HEK293 (cell line): ENCODE data around the gene HDAC10.

Source experiments
- BCL11B ChIP-seq: fragments of 450-650 bp; formaldehyde crosslinking; IDR thresholded peaks from 2 replicates; pipeline ENCODE4 v1.5.1; 2016; ENCODE audit warnings: low read depth, missing biosample characterization, missing genetic modification characterization
- CTCF ChIP-seq: fragments of 450-650 bp; formaldehyde crosslinking; IDR thresholded peaks from 2 replicates; pipeline ENCODE4 v1.5.1; 2016; ENCODE audit warnings: missing biosample characterization, missing genetic modification characterization
- GLIS2 ChIP-seq: fragments of 450-650 bp; formaldehyde crosslinking; IDR thresholded peaks from 2 replicates; pipeline ENCODE4 v1.5.1; 2016; ENCODE audit warnings: missing biosample characterization, missing genetic modification characterization
- MZF1 ChIP-seq: fragments of 450-650 bp; formaldehyde crosslinking; IDR thresholded peaks from 2 replicates; pipeline ENCODE4 v1.5.1; 2017; ENCODE audit warnings: missing biosample characterization, missing genetic modification characterization, borderline replicate concordance
- ZBTB7A ChIP-seq: fragments of 450-650 bp; formaldehyde crosslinking; IDR thresholded peaks from 2 replicates; pipeline ENCODE4 v1.5.1; 2016; ENCODE audit warnings: low read depth, missing biosample characterization, missing genetic modification characterization
- ZNF133 ChIP-seq: fragments of 450-650 bp; formaldehyde crosslinking; IDR thresholded peaks from 2 replicates; pipeline ENCODE4 v1.5.1; 2016; ENCODE audit warnings: missing biosample characterization, missing genetic modification characterization
- ZNF239 ChIP-seq: fragments of 450-650 bp; formaldehyde crosslinking; IDR thresholded peaks from 2 replicates; pipeline ENCODE4 v1.5.1; 2016; ENCODE audit warnings: missing biosample characterization, missing genetic modification characterization
- ZNF785 ChIP-seq: fragments of 450-650 bp; formaldehyde crosslinking; IDR thresholded peaks from 2 replicates; pipeline ENCODE4 v1.5.1; 2016; ENCODE audit warnings: missing biosample characterization, missing genetic modification characterization
- ZSCAN23 ChIP-seq: fragments of 450-650 bp; formaldehyde crosslinking; IDR thresholded peaks from 2 replicates; pipeline ENCODE4 v1.5.1; 2016; ENCODE audit warnings: missing biosample characterization, missing genetic modification characterization
- ZSCAN4 ChIP-seq: fragments of 450-650 bp; formaldehyde crosslinking; IDR thresholded peaks from 2 replicates; pipeline ENCODE4 v1.5.1; 2017; ENCODE audit warnings: missing biosample characterization, missing genetic modification characterization
- TF ChIP-seq, protein P1 (sequence below): fragments of 450-650 bp; formaldehyde crosslinking; IDR thresholded peaks from 2 replicates; pipeline ENCODE4 v1.5.1; 2017; ENCODE audit warnings: missing biosample characterization, missing genetic modification characterization

DNA sequence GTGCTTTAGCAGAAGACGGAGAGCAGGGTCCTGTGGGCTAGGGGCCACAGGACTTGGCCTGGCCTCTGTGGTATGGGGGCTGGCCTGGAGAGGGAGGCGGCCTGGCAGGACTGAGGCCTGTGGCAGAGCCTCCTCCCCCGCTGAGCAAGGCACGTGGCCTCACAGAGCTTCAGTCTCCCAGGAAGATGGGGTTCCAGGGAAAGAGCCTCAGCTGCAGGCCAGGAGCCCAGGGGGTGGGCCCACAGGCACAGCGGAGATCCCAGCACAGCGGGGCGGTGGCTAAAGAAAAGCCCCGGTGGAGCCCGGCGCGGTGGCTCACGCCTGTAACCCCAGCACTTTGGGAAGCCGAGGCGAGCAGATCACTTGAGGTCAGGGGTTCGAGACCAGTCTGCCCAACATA lies 8.2 kb upstream of the HDAC10 start:
- TF ChIP-seq CTCF (tag by site-specific recombination): no peak
- no peak for TF ChIP-seq ZSCAN4 (tag by site-specific recombination)
- TF ChIP-seq, protein P1, sequence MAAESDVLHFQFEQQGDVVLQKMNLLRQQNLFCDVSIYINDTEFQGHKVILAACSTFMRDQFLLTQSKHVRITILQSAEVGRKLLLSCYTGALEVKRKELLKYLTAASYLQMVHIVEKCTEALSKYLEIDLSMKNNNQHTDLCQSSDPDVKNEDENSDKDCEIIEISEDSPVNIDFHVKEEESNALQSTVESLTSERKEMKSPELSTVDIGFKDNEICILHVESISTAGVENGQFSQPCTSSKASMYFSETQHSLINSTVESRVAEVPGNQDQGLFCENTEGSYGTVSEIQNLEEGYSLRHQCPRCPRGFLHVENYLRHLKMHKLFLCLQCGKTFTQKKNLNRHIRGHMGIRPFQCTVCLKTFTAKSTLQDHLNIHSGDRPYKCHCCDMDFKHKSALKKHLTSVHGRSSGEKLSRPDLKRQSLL (tag by site-specific recombination): no peak
- TF ChIP-seq ZBTB7A: no peak
- TF ChIP-seq ZSCAN23: no peak
- no peak for TF ChIP-seq ZNF133 (tag by site-specific recombination)
- peak; percentile 22; the same call in 1 of the 2 replicates for TF ChIP-seq GLIS2
- no peak for TF ChIP-seq ZNF785 (tag by site-specific recombination)
- TF ChIP-seq BCL11B (tag by site-specific recombination): 0 out of 2 replicates have a peak, but pooled peaks have one; percentile 24
- no peak for TF ChIP-seq MZF1 (tag by site-specific recombination)
- TF ChIP-seq ZNF239 (tag by site-specific recombination): no peak
